ENCODE data around the gene C5AR1.

- TF ChIP-seq CTCF (IDR thresholded peaks at IDR 0.05; ENCODE audit: low read depth, low read length, poor library complexity, severe bottlenecking) (peak; percentile 95), EZH2phosphoT487 (IDR thresholded peaks at IDR 0.05; ENCODE audit: borderline replicate concordance, low read length) (no peak)
These were observed 39.4 kb downstream of the C5AR1 start, which contains the start of gene DHX34 for GRCh38 chr19:47348819-47349795.

Measured in DOHH2 (cell line).